HepG2 (cell line): ENCODE data around the gene DIPK1C. TPM values are rescaled to one million over a fixed set of nuclear protein-coding genes. Genes with fewer than 3 reads are reported as not detected.

Source experiments
- ATAC-seq: fragments of 200-7000 bp; cut with Tn5 transposase; 3 replicates; pipeline ENCODE4 v1.9.1; 2020; ENCODE audit warnings: mild to moderate bottlenecking, moderate library complexity
- BruUV-seq: library from RNA; stranded (reverse); fragments of 400-500 nt; replicated peaks from 2 replicates; lab custom pipeline; 2021; lab: Mats Ljungman, UMichigan
- CTCF ChIA-PET: fragments of 300-600 bp; formaldehyde crosslinking; extraction: SDS; loops from one replicate; lab custom pipeline; 2021; ENCODE audit warnings: low total read pairs, inconsistent platforms, low intra/inter-chr PET ratio; lab: Yijun Ruan, JAX
- POLR2A ChIA-PET: fragments of 350-600 bp; sonication (Branson Sonifier 250); formaldehyde crosslinking; loops from one replicate; lab custom pipeline; 2020; ENCODE audit warnings: antibody characterized with exemption, inconsistent platforms; lab: Yijun Ruan, JAX
- DNase-seq: peaks from one replicate; pipeline ENCODE4 v3.0.0-alpha.2; 2015; ENCODE audit warnings: low spot score
- FAIRE-seq: peaks from 3 replicates; lab custom pipeline; 2011; peaks lifted over from hg19 to GRCh38; lab: Jason Lieb, UNC
- H2AFZ ChIP-seq: one replicate; pipeline ENCODE4 v1.6.1; 2011; ENCODE audit warnings: low read length, inconsistent platforms
- H3K27ac ChIP-seq: fragments of 300-600 bp; 3 replicates; pipeline ENCODE4 v1.8.0; 2011; ENCODE audit warnings: mixed run types, mild to moderate bottlenecking, mixed read lengths, low read length, inconsistent platforms; ENCODE audit not compliant: insufficient read depth; ENCODE audit errors: extremely low read length
- H3K27me3 ChIP-seq, 2 experiments: fragments of 200-600 bp in 1 of 2; 2 replicates in 1 of 2; 3 replicates in 1 of 2; pipeline versions ENCODE4 v1.6.0 to v1.8.0; 2011; ENCODE audit warnings: low read length in 2 of 2, mild to moderate bottlenecking in 2 of 2, moderate library complexity in 2 of 2, inconsistent platforms in 1 of 2; ENCODE audit not compliant: insufficient read depth in 2 of 2, control insufficient read depth in 1 of 2
- H3K36me3 ChIP-seq, 2 experiments: fragments of 200-600 bp in 1 of 2; replicated peaks in 1 of 2; 2 replicates in 1 of 2; 3 replicates in 1 of 2; pipeline versions ENCODE4 v1.5.1 to v1.8.0; 2011; ENCODE audit warnings: low read length in 2 of 2, inconsistent platforms in 1 of 2; ENCODE audit not compliant: insufficient read depth in 2 of 2, control insufficient read depth in 1 of 2
- H3K4me1 ChIP-seq: 2 replicates; pipeline ENCODE4 v1.5.1; 2012; ENCODE audit warnings: low read length, inconsistent platforms; ENCODE audit not compliant: insufficient read depth
- H3K4me2 ChIP-seq: 2 replicates; pipeline ENCODE4 v1.6.0; 2011; ENCODE audit warnings: low read depth, low read length, inconsistent platforms
- H3K4me3 ChIP-seq, 3 experiments: fragments of 200-600 bp in 1 of 3; sonication (generic), shearing (Covaris generic) in 1 of 3; replicated peaks in 1 of 3; 2 replicates each; pipeline ENCODE4 v1.5.1; 2011 to 2016; ENCODE audit warnings: low read length in 3 of 3, inconsistent platforms in 2 of 3, low read depth in 2 of 3, mild to moderate bottlenecking in 2 of 3, control low read depth in 1 of 3, mixed read lengths in 1 of 3; ENCODE audit not compliant: insufficient read depth in 1 of 3
- H3K79me2 ChIP-seq: one replicate; pipeline ENCODE4 v1.6.1; 2011; ENCODE audit warnings: low read length, inconsistent platforms; ENCODE audit not compliant: insufficient read depth
- H3K9ac ChIP-seq: 2 replicates; pipeline ENCODE4 v1.6.0; 2011; ENCODE audit warnings: mild to moderate bottlenecking, low read depth, low read length, inconsistent platforms; ENCODE audit not compliant: insufficient read depth
- H3K9me3 ChIP-seq: 2 replicates; pipeline ENCODE4 v1.5.1; 2012; ENCODE audit warnings: mild to moderate bottlenecking, low read length
- H4K20me1 ChIP-seq: 2 replicates; pipeline ENCODE4 v1.6.0; 2011; ENCODE audit warnings: inconsistent platforms, mild to moderate bottlenecking, low read length, moderate library complexity; ENCODE audit not compliant: insufficient read depth
- ATF5 ChIP-seq: sonication (generic); formaldehyde crosslinking; IDR thresholded peaks from 2 replicates; pipeline ENCODE4 v1.4.0; 2020; ENCODE audit warnings: mild to moderate bottlenecking, low read depth, missing genetic modification reagents
- EP300 ChIP-seq, 3 experiments: sonication (generic) in 1 of 3; formaldehyde crosslinking in 1 of 3; IDR thresholded peaks; 2 replicates each; pipeline versions ENCODE4 v1.5.1 to v1.6.1; 2011 to 2020; ENCODE audit warnings: low read depth in 2 of 3, low read length in 2 of 3, borderline replicate concordance in 1 of 3, improper control_type of control experiment in 1 of 3, mild to moderate bottlenecking in 1 of 3, missing genetic modification reagents in 1 of 3, moderate library complexity in 1 of 3
- ETV6 ChIP-seq: sonication (generic); formaldehyde crosslinking; conservative IDR thresholded peaks from 2 replicates; pipeline ENCODE4 v1.4.0; 2020; ENCODE audit warnings: missing genetic modification reagents
- KLF15 ChIP-seq: sonication (generic); formaldehyde crosslinking; IDR thresholded peaks from 2 replicates; pipeline ENCODE4 v1.8.1; 2023; ENCODE audit warnings: borderline replicate concordance, mild to moderate bottlenecking, inconsistent platforms, missing genetic modification reagents, mixed read lengths
- ONECUT2 ChIP-seq: sonication (generic); formaldehyde crosslinking; IDR thresholded peaks from 2 replicates; pipeline ENCODE4 v1.4.0; 2020; ENCODE audit warnings: missing genetic modification reagents
- PREB ChIP-seq: sonication (generic); formaldehyde crosslinking; IDR thresholded peaks from 2 replicates; pipeline ENCODE4 v1.4.0; 2020; ENCODE audit warnings: missing genetic modification reagents
- SRSF1 ChIP-seq: fragments of 200-400 bp; formaldehyde crosslinking; optimal IDR thresholded peaks from 2 replicates; pipeline ENCODE3; 2017; ENCODE audit warnings: mild to moderate bottlenecking, low read depth, low read length, moderate library complexity
- ZBTB42 ChIP-seq: sonication (generic); formaldehyde crosslinking; IDR thresholded peaks from 2 replicates; pipeline ENCODE4 v1.5.0; 2020; ENCODE audit warnings: mild to moderate bottlenecking, missing genetic modification reagents
- ZNF136 ChIP-seq: sonication (generic); formaldehyde crosslinking; IDR thresholded peaks from 2 replicates; pipeline ENCODE4 v1.8.1; 2022; ENCODE audit warnings: low read depth, mild to moderate bottlenecking, moderate library complexity, missing genetic modification reagents
- ZNF225 ChIP-seq: sonication (generic); formaldehyde crosslinking; IDR thresholded peaks from 2 replicates; pipeline ENCODE4 v1.4.0; 2020; ENCODE audit warnings: mild to moderate bottlenecking, missing genetic modification reagents
- ZNF281 ChIP-seq: sonication (generic); formaldehyde crosslinking; IDR thresholded peaks from 2 replicates; pipeline ENCODE4 v1.4.0; 2020; ENCODE audit warnings: missing genetic modification reagents, borderline replicate concordance
- ZNF891 ChIP-seq: sonication (generic); formaldehyde crosslinking; IDR thresholded peaks from 2 replicates; pipeline ENCODE4 v1.5.0; 2020; ENCODE audit warnings: mild to moderate bottlenecking, missing genetic modification reagents
- WGBS: methylation state at CpG from one replicate; pipeline ENCODE4 v1.1.6; 2017; ENCODE audit warnings: low lambda C conversion rate; 5-methylcytosine and 5-hydroxymethylcytosine counted together
- in situ Hi-C: cut with HindIII; loops from 2 replicates; pipeline ENCODE4 v1.10.0; 2017; ENCODE audit warnings: low pct_unique_long_range_greater_than_20kb; ENCODE audit not compliant: extremely low pct_ligation_motif_present
- intact Hi-C: fragments of 100-400 bp; cut with micrococcal nuclease; formaldehyde crosslinking; loops from one replicate; pipeline ENCODE4 v1.10.0; 2022; ENCODE audit not compliant: unreplicated experiment
- polyA plus RNA-seq, 8 experiments: library from polyadenylated mRNA; depleted of rRNA in 3 of 8; stranded (reverse) in 7 of 8; unstranded in 1 of 8; fragments of >200 nt; fragmentation: Illumina TruSeq in 4 of 8; extraction: Trizol in 4 of 8; gene quantifications; 2 replicates each; pipeline versions ENCODE4 v1.2.1 to v1.2.3, GENCODE V29; 2011 to 2016; ENCODE audit warnings: low read depth in 4 of 8, missing spikeins in 1 of 8, mixed read lengths in 1 of 8; ENCODE audit not compliant: insufficient read depth in 1 of 8
- total RNA-seq, 5 experiments: library from RNA; depleted of rRNA; stranded (reverse); fragments of >200 nt; fragmentation: Illumina TruSeq; extraction: Trizol; gene quantifications; 2 replicates each; pipeline ENCODE4 v1.2.3, GENCODE V29; 2016; ENCODE audit warnings: low read depth in 1 of 5

Gene DIPK1C
- total and polyA plus RNA-seq, 2 of the 13 experiments (the other 11 are each of a cell fraction or from before 2014, with no cell fraction given) = 1.8 TPM; not detected in 1

GRCh38 chr18:74402806-74403433, 54.2 kb downstream of the DIPK1C start:
- ATAC-seq = no peak
- 49% methylated on average over 8 of the region's 9 CpGs for WGBS

GRCh38 chr18:74400813-74401212, 56.3 kb downstream of the DIPK1C start:
- peaks cover 0 to 27% of the 10 kb centered on the region in 2 experiments; a peak in 3 of 5 replicates for H3K27me3 ChIP-seq
- H3K36me3 ChIP-seq = no peaks in the 10 kb centered on the region
- CTCF ChIA-PET = no interaction called here
- H2AFZ ChIP-seq = no peak overlapping the region
- TF ChIP-seq PREB (no peak), ZNF136 (no peak), ZBTB42 (CRISPR knock-in tag) (no peak), ZNF225 (CRISPR knock-in tag) (no peak), ZNF891 (CRISPR knock-in tag) (no peak), ZNF281 (no peak), ATF5 (no peak), SRSF1 (no peak), ETV6 (CRISPR knock-in tag) (no peak)
- no peak for ATAC-seq
- WGBS = 57% methylated on average over 4 of the region's 4 CpGs
- no TSS peak for BruUV-seq
- no peak overlapping the region for H3K4me3 ChIP-seq
- H3K4me1 ChIP-seq = no peaks in the 10 kb centered on the region
- H3K27ac ChIP-seq = no peak overlapping the region
- no peaks in the 10 kb centered on the region for H3K9me3 ChIP-seq
- no peak for DNase-seq
- POLR2A ChIA-PET = no interaction called here
- no peak overlapping the region for H3K4me2 ChIP-seq
- no peak for FAIRE-seq
- in situ Hi-C loops = no loop called here
- no peaks in the 10 kb centered on the region for H4K20me1 ChIP-seq
- H3K9ac ChIP-seq = no peak overlapping the region
- intact Hi-C loops = no loop called here
- H3K79me2 ChIP-seq = no peaks in the 10 kb centered on the region

More at GRCh38 chr18:74402806-74403433, 54.2 kb downstream of the DIPK1C start:
- in situ Hi-C loops = no loop called here
- no peak overlapping the region for H3K27ac ChIP-seq
- intact Hi-C loops = no loop called here
- POLR2A ChIA-PET = no interaction called here
- H3K4me1 ChIP-seq = no peaks in the 10 kb centered on the region
- H3K9me3 ChIP-seq = no peaks in the 10 kb centered on the region
- no peak overlapping the region for H3K4me2 ChIP-seq
- BruUV-seq = no TSS peak
- no peak for TF ChIP-seq KLF15 (CRISPR knock-in tag)
- no peak for TF ChIP-seq ONECUT2 (CRISPR knock-in tag)
- no peak for TF ChIP-seq EP300 (IDR thresholded peaks at IDR 0.05; ENCODE audit: low read depth in 2 of 2, low read length in 2 of 2)
- no peak for TF ChIP-seq EP300 (CRISPR knock-in tag; IDR thresholded peaks at IDR 0.05; ENCODE audit: borderline replicate concordance)
- H3K4me3 ChIP-seq = no peak overlapping the region
- H3K36me3 ChIP-seq = no peaks in the 10 kb centered on the region
- peaks cover 0 to 17% of the 10 kb centered on the region in 2 experiments; a peak in 3 of 5 replicates for H3K27me3 ChIP-seq
- H4K20me1 ChIP-seq = no peaks in the 10 kb centered on the region
- no peaks in the 10 kb centered on the region for H3K79me2 ChIP-seq
- FAIRE-seq (no peak), DNase-seq (no peak)
- H3K9ac ChIP-seq = no peak overlapping the region
- no peak overlapping the region for H2AFZ ChIP-seq
- CTCF ChIA-PET = no interaction called here
